HG02610 (cell line): ENCODE measurements around the gene ACOX1.

Experiments used
- ATAC-seq: cut with Tn5 transposase; IDR thresholded peaks from one replicate; pipeline ENCODE4 v1.9.1; 2021; ENCODE audit warnings: mild to moderate bottlenecking, moderate library complexity; ENCODE audit not compliant: unreplicated experiment

ACOX1 gene

GRCh38 chr17:76008630-76009425 lies 29.9 kb upstream of the ACOX1 start:
- ATAC-seq = no peak

- no peak for ATAC-seq
Observed at GRCh38 chr17:76008208-76008607, 29.2 kb upstream of the ACOX1 start.

DNA sequence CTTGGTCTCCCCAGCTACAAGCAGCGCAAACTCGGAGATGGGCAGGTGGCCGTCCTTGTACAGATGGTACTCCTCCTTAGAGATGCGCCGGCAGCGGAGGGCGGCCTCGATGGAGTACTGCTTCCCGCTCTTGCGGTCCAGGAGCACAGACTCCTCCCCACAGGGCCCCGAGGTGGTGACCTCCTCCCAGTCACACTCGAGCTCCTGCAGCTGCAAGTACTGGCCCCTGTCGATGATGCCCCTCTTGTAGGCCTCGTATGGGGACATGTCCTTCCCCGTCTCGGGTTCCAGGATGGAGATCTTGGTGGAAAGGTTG lies 28.8 kb upstream of the ACOX1 start:
- ATAC-seq = no peak

- no peak for ATAC-seq
Observed at GRCh38 chr17:76007131-76007849, 28.3 kb upstream of the ACOX1 start.

DNA sequence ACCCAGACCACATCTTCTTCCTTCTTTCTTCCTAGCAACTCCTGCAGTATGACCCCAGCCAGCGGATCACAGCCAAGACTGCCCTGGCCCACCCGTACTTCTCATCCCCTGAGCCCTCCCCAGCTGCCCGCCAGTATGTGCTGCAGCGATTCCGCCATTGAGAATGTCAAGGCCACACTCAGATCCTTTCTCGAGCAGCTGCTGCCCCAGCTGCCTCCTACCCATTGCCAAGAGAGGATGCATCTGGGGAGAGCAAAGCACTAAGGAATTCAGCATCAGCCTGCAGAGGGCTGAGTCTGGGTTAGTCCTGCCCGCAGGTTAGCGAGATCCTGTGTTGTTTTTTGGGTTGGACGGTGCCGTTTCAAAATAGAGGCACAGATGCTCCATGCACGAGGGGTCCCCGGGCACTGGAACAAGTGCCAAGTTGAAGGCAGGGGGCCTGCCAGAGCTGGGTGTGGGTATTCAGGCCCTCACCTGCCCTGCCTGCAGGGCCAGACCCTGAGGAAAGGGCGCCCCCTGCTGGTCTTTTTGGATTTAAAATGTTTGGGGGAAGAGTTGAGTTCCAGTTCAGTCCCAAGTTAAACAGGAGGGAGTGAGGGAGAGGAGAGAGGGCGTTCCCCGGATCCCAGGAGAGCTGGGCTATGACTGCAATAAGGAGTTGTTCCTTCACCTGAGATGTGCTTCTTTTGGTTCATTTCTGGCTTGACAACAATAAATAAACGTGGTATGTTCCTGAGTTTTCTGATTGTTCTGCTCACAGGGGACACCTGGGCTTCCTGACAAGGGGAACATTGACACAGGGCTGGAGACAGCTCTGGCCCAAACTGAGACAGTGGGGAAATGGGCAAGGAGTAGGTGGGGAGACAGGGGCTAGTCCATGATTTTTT lies 26.5 kb upstream of the ACOX1 start:
- ATAC-seq = no peak

DNA sequence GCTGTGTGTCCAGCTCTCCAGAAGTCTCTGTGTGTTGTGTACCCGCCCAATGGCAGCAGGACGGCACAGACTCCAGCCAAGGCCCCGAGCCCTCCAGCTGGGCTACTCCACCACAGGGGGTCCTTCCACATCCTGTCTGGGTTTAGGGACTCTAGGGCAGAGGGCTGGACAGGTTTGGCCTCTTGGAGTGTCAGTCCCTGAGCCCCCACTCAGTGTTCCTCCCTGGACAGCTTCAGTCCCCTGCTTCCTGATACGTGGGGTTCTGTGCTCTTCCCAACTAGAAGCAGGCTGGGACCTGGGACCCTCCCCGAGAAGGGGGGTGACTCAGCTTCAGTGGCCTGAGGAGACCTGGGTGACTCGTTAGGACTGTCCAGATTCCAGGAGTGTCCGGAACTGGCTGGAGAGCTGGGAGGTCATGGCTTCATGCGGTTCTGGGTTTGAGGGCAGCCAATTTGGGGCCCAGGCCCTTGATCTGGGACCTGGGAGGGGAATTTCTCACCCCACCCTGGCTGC lies 25.8 kb upstream of the ACOX1 start:
- ATAC-seq = no peak

GRCh38 chr17:76003915-76004314 lies 24.9 kb upstream of the ACOX1 start:
- ATAC-seq = no peak

GRCh38 chr17:76002100-76002499 lies 23.1 kb upstream of the ACOX1 start:
- no peak for ATAC-seq

DNA sequence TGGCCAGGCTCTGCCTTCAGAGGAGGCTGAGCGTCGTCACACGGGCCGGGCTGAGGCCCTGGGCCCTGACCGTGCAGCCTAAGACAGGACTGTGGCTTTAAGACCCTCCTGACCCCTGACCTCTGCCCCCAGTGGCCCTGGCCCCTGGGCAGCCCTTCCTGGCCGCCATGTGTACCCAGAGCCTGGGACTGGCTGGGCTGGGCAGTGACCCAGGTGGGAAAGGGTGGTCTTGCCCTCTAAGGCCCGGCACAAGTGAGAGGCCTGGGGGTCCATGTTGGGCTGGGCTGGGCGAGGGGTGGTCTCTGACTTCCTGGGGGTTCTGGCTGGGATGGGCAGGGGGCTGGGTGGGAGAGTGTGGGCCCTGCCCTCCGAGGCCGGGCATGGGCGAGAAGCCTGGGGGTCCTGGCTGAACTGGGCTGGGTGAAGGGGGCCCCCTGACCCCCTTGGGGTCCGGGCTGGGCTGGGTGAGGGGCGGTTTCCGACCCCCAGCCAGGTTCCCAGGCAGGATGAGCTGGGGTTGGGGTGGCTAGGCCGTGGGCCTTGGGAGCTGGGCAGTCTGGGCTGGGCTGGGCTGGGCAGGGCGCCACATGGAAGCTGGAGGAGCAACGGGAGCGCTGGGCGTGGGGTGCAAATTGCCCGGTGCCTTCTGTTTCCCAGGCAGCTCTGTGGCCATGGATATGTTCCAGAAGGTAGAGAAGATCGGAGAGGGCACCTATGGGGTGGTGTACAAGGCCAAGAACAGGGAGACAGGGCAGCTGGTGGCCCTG lies 22.0 kb upstream of the ACOX1 start, which contains the start of gene CDK3:
CDK3 (plus strand) TSS at position 101 of the 767 bp plus-strand sequence; CDS start at position 672, 571 bp downstream.
- ATAC-seq = no peak

DNA sequence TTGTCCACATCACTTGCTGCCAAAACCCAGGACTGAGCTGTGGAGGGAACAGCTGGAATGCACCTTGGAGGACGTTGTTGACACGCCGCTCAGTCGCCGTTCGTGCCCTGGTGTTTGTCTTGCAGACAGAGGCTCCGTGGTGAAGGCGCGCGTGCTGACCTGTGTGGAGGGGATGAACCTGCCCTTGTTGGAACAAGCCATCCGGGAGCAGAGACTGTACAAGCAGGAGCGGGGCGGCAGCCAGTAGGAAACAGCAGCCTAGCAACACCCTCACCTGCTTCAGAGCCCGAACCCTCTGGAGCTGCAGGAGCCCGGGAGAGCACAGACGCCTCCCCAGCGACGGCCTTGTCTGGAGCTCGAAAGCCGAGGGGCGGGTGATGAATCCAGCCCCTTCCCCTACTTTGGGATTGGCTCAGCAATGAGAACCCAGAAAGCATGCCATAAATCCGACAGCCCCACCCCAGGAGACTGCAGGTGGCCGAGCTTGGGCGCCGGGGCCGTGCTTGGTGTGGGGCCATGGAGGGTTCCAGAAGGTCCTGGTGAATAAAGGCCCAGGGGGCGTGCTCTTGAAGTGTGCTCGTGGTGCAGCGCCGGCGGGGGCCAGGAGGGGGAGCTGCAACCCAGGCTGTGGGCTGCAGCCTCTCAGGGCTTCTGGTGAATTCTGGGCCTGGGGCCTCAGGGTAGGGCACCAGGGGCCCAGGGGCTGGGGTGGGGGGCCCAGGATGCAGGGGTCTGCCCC lies 21.2 kb upstream of the ACOX1 start:
- ATAC-seq = no peak

GRCh38 chr17:75998327-75998795 lies 19.4 kb upstream of the ACOX1 start:
- no peak for ATAC-seq

DNA sequence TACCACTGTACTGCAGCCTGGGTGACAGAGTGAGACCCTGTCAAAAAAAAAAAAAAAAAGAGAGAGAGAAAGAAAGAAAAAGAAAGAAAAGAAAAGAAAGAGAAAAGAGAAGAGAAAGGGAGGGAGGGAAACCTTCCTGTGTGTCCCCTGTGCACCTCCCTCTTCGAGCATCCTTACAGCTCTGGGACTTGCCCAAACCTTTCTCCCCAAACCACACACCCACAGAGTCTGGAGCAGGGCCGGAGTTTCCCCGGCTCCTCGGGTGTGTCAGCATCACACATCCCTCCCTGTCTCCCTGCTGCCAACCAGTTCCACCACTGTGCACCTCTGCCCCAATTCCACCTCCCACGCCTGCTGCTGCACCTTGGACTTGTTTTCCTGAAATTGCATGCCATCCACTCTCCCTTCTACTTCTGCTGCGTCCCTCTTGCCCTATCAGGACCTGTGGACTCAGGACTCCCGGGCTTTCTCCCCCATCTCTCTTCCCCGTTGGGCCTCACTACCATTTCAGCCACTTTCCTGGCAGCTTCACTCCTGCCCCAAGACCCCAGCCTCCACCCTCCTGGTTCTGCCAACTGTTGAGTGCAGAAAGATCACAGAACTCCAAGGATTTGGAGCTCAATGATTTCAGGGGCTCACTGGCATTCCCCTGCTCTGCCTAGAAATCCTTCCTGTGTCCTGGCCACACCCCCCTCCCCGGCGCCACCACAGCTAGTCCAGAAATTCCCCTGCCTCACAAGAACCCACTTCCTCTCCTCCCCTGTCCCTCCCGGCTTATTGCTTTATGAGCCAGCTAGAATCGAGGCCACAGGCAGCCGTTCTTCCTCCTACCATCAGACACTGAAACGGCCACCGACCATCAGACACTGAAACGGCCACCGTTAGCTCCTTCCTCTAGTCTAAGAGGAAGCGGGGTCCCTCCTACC lies 18.0 kb upstream of the ACOX1 start:
- peak; percentile 54 for ATAC-seq

DNA sequence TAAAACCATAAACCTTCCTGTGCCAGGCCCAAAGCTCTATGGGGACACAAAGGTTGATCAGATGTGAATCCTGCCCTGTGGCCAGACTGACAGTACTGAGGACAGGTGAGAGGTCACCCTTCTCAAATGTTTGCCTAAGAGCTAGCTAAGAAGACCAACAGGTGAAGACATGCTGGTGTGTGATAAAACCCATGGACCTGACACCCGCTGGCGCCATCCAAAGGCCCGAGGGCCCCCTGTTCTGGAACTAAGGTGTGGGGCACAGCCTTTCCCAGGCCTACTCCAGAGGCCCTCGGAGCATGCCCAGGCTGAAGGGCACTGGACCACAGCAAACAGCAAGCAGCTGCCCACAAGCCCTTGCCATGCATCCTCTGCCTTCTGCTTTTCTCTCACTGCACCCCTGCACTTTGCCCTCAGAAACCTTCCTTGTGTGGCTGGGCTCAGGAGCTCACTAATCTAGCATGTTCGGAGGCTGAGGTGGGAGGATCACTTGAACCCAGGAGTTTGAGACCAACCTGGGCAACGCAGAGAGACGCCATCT lies 16.5 kb upstream of the ACOX1 start:
- no peak for ATAC-seq

GRCh38 chr17:75994802-75995370 lies 15.9 kb upstream of the ACOX1 start:
- no peak for ATAC-seq

GRCh38 chr17:75991396-75991795 lies 12.4 kb upstream of the ACOX1 start:
- no peak for ATAC-seq

GRCh38 chr17:75987041-75987440 lies 8.1 kb upstream of the ACOX1 start:
- ATAC-seq = no peak

- no peak for ATAC-seq
Observed at GRCh38 chr17:75985986-75986385, 7.0 kb upstream of the ACOX1 start.
